ENCODE data around the gene PKNOX2.

The PKNOX2 gene

GRCh38 chr11:125431481-125431880, 266.9 kb downstream of the PKNOX2 start:
- DNase-seq (ENCODE audit: extremely low read depth, low read depth): no peak
- H3K4me3 ChIP-seq (replicated peaks; ENCODE audit: low read depth, low read length): no peak overlapping the region
- no peak for TF ChIP-seq CTCF (IDR thresholded peaks at IDR 0.05; ENCODE audit: low read depth, low read length, missing control alignments)

GRCh38 chr11:125433454-125434121, 269.0 kb downstream of the PKNOX2 start:
- peak; percentile 7 for DNase-seq (ENCODE audit: extremely low read depth, low read depth)

GRCh38 chr11:125435461-125436238, 271.1 kb downstream of the PKNOX2 start:
- DNase-seq (ENCODE audit: extremely low read depth, low read depth): no peak
- no peak overlapping the region for H3K4me3 ChIP-seq (replicated peaks; ENCODE audit: low read depth, low read length)
- TF ChIP-seq CTCF (IDR thresholded peaks at IDR 0.05; ENCODE audit: low read depth, low read length, missing control alignments): no peak

More at GRCh38 chr11:125433454-125434121, 269.0 kb downstream of the PKNOX2 start:
- H3K4me3 ChIP-seq (replicated peaks; ENCODE audit: low read depth, low read length): no peak overlapping the region
- TF ChIP-seq CTCF (IDR thresholded peaks at IDR 0.05; ENCODE audit: low read depth, low read length, missing control alignments): peak; percentile 64

- H3K4me3 ChIP-seq (replicated peaks; ENCODE audit: low read depth, low read length): no peak overlapping the region
- no peak for TF ChIP-seq CTCF (IDR thresholded peaks at IDR 0.05; ENCODE audit: low read depth, low read length, missing control alignments)
Observed at GRCh38 chr11:125441648-125442410, 277.3 kb downstream of the PKNOX2 start.

DNA sequence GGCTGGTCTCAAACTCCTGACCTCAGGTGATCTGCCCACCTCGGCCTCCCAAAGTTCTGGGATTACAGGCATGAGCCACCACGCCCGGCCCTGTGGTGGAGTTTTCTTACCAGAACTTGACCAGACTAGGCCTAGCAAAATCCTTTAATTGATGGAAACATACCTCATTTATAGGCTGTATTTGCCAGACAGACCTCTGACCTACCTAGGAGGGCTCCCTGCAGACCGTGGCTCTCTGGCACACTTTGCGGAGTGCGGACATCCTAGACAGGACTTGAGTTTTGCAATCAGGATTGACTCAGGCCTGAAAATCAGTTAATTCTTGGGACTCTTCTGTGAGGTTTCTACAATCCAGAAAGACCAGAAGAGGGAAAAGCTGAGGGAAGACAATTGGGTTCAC, 278.4 kb downstream of the PKNOX2 start:
- DNase-seq (ENCODE audit: extremely low read depth, low read depth): no peak
- no peak for TF ChIP-seq CTCF (IDR thresholded peaks at IDR 0.05; ENCODE audit: low read depth, low read length, missing control alignments)
- H3K4me3 ChIP-seq (replicated peaks; ENCODE audit: low read depth, low read length): no peak overlapping the region

More at GRCh38 chr11:125441648-125442410, 277.3 kb downstream of the PKNOX2 start:
- DNase-seq (ENCODE audit: extremely low read depth, low read depth): no peak

- H3K4me3 ChIP-seq (replicated peaks; ENCODE audit: low read depth, low read length): no peak overlapping the region
- TF ChIP-seq CTCF (IDR thresholded peaks at IDR 0.05; ENCODE audit: low read depth, low read length, missing control alignments): no peak
- DNase-seq (ENCODE audit: extremely low read depth, low read depth): no peak
Observed at GRCh38 chr11:125443767-125444311, 279.3 kb downstream of the PKNOX2 start.

All from HFF-Myc (cell line).